ENCODE measurements around the gene MTM1. TPM values are rescaled to one million over a fixed set of nuclear protein-coding genes. Genes with fewer than 3 reads are reported as not detected.

Gene MTM1
- total and polyA plus RNA-seq, 9 of the 15 experiments (the other 6 are each of a cell fraction or from before 2014, with no cell fraction given), result 5.6 to 13.3 (median 9.5) TPM

- TF ChIP-seq RREB1 (CRISPR knock-in tag; IDR thresholded peaks at IDR 0.05) (no peak), RBM39 (optimal IDR thresholded peaks at IDR 0.05; ENCODE audit: low read depth, low read length) (no peak), ZNF561 (CRISPR knock-in tag; conservative IDR thresholded peaks at IDR 0.05) (no peak), MTF1 (CRISPR knock-in tag; IDR thresholded peaks at IDR 0.05; ENCODE audit: borderline replicate concordance) (no peak), JUND (IDR thresholded peaks at IDR 0.05; ENCODE audit: borderline replicate concordance, low read depth, low read length) (peak; percentile 74), JUND (tag; IDR thresholded peaks at IDR 0.05; ENCODE audit: borderline replicate concordance, low read depth, low read length) (peak; percentile 68; the same call in 1 of the 3 replicates), BDP1 (IDR thresholded peaks at IDR 0.05; ENCODE audit: insufficient read depth, insufficient read length) (no peak), CEBPZ (IDR thresholded peaks at IDR 0.05; ENCODE audit: borderline replicate concordance, low read depth, low read length) (no peak), SMAD1 (IDR thresholded peaks at IDR 0.05; ENCODE audit: low read depth, low read length, partially characterized antibody) (no peak), SPI1 (IDR thresholded peaks at IDR 0.05; ENCODE audit: borderline replicate concordance, low read depth, low read length) (peak; percentile 91), KDM1A (IDR thresholded peaks at IDR 0.05) (peak; percentile 71 to 80), DEAF1 (CRISPR knock-in tag; IDR thresholded peaks at IDR 0.05) (no peak), HLTF (IDR thresholded peaks at IDR 0.05) (no peak), CBFA2T3 (IDR thresholded peaks at IDR 0.05) (peak; percentile 81), ARID1B (IDR thresholded peaks at IDR 0.05) (peak; percentile 83), CSDE1 (IDR thresholded peaks at IDR 0.05) (no peak), RBBP5 (IDR thresholded peaks at IDR 0.05; ENCODE audit: borderline replicate concordance, insufficient read depth, low read length, poor library complexity, severe bottlenecking) (no peak), CREB3 (tag; conservative IDR thresholded peaks at IDR 0.05; ENCODE audit: low read depth) (no peak)
Measured at GRCh38 chrX:150533863-150534262, 34.6 kb upstream of the MTM1 start (continued).
